ENCODE data around the gene ACSM5.
"Not testable (repeated sequence)": the region's sequence is repeated elsewhere in the genome, so short reads cannot be mapped to it uniquely, and the experiment has no call there.

Gene ACSM5

DNA sequence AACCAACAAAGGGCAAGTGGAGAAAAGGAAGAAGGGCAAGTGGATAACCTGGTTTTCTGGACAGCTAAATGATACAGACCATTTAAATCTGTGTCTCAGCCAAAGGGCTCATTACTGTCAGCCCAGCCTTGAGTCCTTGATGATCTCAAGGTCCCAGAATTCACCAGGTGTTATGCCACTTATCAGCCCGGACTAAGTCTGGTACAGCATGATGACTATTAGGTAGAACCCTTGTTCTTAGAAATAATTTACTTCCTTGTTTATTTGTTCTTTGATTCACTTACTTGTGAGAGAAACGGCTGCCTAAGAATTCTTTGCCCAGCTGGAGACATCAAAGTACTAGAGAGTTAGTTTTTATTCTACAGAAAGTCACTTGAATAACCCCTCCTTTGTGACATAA is 8.3 kb upstream of the ACSM5 start:
- no peak for DNase-seq

DNA sequence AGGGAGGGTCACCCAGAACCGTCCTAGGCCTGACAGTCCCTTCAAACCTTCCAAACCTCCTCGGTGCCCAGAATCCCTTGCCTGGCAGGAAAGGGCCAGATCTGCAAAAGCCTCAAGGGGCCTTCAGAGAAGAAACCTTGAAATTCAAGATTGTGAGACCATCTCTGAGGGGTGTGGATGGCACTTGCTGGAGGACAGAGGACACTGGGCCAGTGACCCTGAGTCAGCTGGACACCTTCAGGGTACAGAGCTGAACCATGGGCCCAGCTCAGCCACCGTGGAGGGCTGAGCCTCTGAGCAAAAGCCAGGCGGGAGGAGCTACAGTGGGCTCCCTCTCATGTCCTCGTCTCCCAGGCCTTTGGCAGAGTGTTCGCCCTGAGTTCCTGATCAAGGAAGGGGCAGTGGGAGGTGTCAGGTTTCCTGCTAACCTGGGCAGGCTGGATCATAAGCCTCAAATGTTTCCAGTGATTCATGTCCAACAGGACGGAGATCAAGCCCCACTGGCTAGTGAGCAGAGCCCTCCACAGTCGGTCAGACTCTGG is 7.8 kb upstream of the ACSM5 start:
- no peak for DNase-seq

DNA sequence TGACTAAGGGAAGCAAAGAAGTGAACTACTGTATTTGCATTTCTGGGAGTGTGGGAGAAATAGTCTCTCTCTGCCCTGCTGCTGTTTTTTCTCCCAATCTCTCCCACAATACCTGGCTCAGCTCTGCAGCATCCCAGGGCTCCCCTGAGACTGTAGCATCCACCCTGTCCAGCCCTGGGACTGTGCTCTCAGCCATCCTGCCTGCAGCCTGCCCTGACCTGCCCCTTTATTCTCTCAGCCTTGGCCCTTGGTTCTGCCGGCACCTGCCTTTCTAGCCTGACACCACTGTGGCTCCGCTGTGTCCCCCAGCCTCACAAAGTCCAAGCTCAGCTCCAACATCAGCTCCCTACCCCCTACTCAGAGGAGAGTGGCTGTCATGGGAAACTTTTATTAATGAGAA is 6.7 kb upstream of the ACSM5 start:
- no peak for DNase-seq

DNA sequence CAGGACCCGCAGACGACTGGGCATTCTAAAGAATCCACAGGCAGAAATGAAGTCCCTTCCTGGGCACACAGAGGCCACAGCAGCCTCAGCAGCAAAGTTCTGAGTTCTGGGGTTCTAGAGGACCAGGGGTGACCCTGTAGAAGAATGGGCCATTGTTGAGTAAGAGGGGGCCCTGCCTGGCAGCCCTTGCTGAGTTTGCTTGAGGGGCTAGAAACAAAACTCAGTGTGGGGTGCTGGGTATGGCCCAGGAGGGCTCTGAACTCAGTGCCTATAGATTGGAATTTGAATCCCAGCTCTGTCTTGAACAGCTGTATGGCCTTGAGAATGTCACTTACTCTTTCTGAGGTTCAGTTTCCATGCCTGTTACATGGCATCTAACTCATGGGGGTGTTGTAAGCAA is 4.7 kb upstream of the ACSM5 start, which contains the start of gene PDILT:
PDILT (minus strand) TSS at position 101 of the 400 bp plus-strand sequence. CDS start 5,437 bp downstream, outside the sequence.
- DNase-seq: no peak

DNA sequence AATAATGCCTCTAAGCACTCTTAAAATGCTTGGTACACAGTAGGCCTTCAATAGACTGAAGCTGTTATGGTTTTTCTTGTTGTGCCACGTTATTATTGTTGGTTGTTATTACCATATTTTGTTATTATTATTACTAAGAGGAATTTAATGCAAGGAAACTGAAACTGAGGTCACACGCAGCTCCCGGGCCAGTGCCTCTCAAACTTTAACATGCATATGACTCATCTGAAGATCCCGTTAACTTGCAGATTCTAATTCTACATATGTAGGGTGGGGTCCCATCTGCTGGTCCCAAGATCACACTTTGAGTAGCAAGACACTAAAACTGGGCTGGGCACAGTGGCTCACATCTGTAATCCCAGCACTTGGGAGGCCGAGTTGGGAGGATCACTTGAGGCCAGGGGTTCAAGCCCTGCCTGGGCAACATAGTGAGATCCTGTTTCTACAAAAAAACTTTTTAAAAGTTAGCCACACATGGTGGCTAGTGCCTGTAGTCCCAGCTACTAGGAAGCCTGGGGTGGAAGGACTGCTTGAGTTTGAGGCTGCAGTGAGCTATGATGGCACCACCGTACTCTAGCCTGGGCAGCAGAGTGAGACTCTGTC is 888 bp downstream of the ACSM5 start:
- no peak for DNase-seq

DNA sequence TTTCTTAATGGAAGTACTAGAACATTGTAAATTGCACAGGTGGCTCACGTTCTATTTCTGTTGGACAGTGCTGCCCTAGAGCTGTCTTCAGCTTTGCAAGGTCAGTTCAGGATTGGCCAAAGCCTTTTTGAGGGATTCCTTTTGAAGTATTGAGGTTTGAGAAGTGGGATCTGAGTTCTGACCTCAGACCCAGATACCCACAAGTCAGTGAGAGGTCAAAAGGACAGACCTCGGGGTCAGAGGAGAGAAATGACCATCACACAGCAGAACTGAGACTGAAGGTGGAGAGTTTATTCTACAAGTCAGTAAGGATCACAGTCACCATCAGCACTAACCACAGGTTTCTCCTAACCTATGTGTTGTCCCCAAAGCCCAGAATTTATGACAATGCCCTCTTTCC is 1.7 kb downstream of the ACSM5 start:
- no peak for DNase-seq

DNA sequence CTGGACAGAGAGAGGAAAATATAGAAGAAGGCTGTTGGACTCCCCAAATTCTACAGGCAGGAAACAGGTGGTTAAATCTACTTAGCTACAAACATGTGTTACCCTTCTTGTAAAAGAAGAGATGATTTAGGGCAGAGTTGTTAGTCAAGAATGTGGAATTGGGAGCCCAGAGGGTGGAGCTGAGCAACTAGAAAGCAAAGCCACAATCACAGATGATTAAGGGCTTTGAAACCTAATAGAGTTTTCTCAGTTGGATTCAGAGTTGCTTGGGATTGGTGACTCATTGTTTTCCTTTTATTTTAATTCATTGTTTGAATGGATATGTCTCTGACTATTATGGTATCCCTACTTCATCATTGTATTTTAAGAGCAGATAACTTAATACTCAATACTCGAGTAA is 6.2 kb downstream of the ACSM5 start:
- no peak for DNase-seq

DNA sequence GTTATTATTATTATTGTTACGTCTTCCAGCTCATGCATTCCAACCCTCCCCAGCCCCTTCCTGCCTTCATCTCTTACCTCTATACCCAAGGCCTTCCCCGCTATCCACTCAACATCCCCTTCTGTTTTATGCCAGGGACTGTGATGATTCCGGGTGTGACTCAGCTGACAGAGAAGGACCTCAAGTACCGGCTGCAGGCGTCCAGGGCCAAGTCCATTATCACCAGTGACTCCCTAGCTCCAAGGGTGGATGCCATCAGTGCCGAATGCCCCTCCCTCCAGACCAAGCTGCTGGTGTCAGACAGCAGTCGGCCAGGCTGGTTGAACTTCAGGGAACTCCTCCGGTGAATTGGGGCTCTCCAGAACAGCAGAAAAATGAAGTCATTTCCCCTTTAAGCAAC is 9.8 kb downstream of the ACSM5 start:
- not testable (repeated sequence) for DNase-seq

DNA sequence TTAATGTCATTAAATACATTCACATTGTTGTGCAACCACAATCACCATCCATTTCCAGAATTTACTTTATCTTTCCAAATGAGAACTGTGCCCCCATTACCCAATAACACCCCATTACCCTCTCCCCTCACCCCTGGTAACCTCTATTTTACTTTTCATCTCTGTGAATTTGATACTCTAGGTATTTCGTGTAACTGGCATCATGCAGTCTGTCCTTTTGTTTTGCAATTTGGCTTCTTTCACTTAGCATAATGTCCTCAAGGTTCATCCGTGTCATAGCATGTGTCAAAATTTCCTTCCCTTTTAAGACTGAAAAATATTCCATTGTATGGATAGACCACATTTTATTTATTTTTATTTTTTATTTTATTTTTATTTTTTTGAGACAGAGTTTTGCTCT is 12.4 kb downstream of the ACSM5 start:
- not testable (repeated sequence) for DNase-seq

DNA sequence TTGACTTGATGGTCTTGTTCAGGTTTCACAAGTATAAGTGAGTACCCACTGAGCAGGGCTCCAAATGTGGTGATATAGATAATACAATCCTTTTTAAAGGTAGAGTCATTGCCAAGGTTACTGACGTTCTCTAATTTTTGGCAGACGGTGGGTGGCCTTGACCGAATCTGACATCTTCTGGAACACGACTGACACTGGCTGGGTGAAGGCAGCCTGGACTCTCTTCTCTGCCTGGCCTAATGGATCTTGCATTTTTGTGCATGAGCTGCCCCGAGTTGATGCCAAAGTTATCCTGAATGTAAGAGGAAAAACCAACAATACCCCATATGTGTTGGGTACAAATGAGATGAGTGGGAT is 14.4 kb downstream of the ACSM5 start:
- DNase-seq: not testable (repeated sequence)

DNA sequence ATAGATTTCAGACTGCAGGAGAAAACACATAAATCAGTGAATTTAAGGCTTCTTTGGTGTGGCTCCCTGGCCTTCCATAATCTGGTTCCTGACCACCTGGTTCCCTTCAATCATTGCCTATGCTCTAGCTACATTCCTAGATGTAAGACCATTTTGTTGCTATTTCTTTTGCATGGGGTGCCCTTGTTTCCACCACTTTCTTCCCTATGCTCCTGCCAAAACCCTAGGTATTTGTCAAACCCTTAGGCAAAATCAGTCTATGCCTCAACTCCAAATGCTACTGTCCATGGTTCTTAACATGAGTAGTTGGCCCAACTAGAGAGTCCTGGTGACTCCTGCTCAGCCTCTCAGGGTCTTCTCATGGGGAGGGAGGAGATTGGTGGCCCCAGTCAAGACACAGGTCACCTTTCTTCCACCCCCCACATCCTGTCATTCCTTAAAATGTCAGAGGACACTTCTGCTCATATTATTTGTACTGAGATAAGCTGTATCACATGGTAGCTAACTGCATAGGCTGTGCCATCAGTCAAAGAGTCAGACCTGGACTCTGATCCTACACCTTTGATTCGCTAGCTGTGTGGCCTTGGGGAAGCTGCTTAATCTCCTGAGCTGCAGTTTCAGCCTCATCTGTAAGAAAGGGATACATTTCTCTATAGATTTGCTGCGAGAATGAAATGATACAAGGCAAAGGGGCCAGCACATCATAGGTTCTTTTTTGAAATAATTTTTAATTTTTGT is 15.0 kb downstream of the ACSM5 start:
- DNase-seq: no peak

DNA sequence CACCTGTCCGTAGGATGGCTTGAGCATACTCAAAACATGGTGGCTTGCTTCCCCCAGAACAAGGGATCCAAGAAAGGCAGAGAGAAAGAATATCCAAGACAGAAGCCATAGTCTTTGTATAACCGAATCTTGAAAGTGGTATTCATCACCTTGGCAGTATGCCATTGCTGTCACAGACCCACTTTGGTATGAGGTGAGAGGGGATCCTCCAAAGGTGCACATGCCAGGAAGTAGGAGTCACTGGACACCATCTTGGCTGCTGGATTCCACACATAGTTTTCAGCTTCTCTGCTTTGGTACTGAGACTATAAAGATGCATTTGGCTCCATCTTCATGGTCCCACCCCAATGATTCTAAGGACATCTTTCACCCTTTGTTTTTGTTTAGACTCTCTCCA is 18.1 kb downstream of the ACSM5 start:
- DNase-seq: not testable (repeated sequence)

DNA sequence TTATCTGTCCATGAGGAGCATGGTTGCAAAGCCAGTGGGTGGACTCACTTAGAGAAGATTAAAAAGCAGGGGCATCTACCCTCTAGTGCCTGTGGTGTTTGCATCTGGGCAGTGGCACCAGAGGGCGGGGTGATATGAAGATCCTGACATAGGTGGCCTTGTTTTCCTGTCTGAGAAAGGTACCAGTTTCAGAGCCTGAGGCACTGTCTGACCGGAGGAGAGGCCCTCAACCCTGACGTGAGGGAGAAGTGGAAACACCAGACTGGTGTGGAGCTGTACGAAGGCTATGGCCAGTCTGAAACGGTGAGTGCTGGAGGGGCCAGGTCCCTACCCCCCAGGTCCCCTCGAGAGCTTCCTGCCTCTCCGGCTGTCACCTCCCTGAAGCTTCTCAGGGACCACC is 20.2 kb downstream of the ACSM5 start:
- DNase-seq: not testable (repeated sequence)

DNA sequence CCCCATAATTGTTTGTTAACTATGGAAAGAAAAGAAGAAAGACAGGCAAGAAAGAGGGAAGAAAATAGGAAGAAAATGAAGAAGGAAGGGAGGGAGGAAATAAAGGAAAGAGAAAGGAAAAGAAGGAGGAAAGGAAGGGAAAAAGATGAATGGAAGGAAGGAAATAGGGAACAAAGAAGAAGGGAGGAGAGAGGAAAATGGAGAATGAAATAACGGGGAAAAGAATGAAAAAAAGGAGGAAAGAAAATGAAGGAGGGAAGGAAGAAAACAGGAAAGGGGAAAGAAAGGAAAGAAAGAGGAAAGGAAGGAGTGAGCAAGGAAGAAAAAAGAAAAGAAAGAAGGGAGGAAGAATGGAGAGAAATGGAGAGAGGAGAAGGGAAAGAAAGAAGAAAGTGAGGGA is 21.1 kb downstream of the ACSM5 start:
- not testable (repeated sequence) for DNase-seq

DNA sequence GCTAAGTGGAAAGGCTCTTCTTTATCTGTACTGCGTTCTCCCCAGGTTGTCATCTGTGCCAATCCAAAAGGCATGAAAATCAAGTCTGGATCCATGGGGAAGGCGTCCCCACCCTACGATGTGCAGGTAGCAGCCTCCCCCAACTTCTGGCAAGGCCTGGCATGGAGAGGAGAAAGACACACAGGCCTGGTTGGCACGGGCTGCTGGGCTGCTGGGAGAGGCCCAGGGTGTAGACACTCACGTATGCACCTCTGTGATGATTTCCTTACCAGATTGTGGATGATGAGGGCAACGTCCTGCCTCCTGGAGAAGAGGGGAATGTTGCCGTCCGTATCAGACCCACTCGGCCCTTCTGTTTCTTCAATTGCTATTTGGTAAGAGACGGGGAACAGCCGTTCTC is 21.6 kb downstream of the ACSM5 start:
- no peak for DNase-seq

DNA sequence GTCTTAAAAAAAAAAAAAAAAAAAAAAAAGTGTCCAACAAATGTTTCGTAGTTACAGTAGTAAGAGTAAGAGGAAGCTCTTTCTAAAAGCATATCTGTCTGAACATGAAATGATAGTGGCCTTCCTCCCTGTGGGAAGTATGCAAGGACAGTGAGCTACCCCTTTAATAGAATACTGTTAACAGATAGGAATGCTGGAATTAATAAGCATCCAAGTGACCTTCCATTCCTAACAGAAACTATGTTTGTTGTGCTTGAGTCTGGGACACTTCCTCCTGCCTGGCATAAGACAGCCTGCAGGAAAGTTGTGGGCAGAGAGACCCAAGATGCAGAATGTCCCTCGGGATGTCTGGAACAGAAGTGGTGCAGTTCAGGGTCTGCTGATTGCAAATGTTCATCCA is 29.6 kb downstream of the ACSM5 start:
- not testable (repeated sequence) for DNase-seq

DNA sequence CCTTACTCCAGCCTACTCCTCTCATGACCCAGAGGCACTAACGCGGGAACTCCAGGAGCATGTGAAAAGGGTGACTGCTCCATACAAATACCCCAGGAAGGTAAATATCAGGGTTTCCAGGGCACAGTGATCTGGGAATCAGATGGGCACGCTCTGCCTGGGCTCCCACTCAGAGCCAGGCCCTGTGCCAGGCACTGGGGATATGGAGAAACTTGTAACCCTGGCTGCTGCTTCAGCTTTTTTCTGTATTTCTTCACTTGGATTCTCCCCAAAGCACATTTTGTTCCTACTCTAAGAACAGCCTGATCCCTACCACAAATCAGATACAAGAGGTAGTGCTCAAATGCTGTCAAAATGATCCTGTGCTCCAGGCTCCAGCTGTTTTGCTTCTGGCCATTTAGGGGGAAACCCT is 30.5 kb downstream of the ACSM5 start:
- not testable (repeated sequence) for DNase-seq

DNA sequence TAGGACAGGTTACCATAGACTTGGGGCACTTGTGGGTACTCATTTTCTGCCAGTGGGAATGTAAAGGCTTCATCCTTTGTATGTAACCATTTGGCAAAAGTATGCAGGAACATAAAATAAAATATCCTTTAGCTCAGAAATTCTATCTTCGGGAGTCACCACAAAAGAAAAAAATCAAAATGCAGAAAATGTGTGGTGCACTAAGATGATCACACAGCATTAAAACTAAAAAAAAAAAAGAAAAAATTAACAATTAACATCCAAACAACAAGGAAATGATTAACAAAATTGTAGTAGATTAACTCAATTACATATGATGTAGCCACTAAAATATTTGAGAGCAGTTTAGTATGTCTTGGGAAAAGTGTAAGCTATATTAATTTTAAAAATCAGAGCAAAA is 31.4 kb downstream of the ACSM5 start:
- DNase-seq: not testable (repeated sequence)

DNA sequence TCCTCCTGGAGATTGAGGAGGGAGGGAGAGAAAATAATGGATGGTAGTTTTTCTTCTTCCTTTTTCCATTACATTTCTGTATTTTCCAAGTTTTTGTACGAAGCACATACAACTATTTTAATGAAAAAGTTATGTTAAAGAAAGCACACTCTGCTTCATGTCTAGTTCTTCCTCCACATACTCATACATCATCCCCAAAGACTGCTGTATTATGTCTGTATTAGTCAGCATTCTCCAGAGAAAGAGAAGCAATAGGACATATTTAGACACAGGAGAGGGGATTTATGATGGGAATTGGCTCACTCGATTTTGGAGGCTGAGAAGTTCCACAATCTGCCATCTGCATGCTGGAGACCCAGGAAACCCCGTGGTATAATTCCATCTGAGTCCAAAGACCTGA is 31.9 kb downstream of the ACSM5 start:
- DNase-seq: no peak

DNA sequence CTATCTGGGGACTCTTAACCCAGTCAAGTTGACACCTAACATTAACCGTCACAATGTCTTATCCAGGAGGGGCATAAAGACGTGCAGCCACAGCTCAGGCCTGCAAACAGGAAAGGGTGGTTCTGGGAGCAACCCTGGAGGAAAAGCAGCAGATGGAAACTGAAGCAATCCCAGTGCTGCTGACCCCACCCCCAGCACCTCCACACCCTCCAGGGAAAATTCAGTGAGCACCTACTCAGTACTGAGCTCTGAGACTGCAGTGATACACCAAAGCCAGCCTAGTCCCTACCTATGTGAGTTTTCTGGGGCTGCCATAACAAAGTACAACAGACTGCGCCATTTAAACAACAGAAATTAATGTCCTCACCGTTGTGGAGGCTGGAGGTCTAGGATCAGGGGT is 32.5 kb downstream of the ACSM5 start:
- DNase-seq: not testable (repeated sequence)

DNA sequence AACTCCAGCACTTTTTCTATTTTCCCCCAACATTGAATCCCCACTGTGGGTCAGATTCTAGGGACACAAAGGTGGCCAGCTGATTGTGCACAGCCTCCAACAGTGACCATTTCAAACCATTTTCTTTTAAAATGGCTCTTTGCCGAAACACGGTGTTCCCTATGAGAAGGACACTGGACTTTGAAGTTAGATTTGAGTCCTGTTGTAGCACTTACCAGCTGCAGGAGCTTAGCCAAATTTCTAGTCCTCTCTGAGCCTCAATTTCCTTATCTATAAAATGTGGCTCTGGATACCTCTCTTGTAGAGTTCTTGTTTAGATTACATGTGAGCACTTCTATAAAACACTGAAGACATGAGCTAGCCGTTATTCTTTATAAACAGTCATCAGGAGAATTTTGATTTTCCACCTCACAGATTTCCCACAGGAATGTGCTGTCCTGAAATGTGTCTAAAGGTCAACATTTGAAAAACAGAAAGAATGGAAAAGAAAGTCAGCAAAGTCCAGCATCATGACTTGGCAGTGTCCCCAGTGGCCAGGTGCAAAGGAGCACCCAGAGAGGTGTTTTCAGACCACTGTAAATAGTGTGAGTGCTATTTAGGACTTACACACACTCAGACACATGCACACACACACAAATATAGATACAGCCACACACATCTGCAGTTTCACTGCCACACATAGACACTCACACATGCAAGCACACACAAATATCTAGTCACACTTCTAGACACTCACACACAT is 37.5 kb downstream of the ACSM5 start:
- DNase-seq: not testable (repeated sequence)

DNA sequence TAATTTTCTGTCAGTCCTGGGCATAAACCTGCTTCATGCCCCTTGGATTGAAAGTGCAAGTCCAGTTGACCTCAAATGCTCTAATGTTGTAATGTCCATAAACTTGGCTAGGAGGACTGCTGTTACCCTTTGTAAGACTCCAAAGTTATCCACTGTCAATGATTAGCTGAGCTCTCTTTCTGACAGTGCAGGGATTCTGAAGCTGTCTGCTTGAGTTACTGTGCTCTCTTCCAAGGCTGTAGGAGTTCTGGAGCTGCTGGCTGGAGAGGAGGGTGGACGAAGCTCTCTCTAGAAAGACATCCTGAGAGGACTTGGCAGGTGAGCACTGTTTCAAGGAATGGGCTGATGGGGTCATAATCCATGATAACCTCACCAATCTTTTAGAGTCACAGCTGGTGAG is 42.0 kb downstream of the ACSM5 start, which contains the start of gene ACSM2A:
ACSM2A (plus strand) TSS at position 158 of the 400 bp plus-strand sequence. CDS start 8,594 bp downstream, outside the sequence.
- not testable (repeated sequence) for DNase-seq

DNA sequence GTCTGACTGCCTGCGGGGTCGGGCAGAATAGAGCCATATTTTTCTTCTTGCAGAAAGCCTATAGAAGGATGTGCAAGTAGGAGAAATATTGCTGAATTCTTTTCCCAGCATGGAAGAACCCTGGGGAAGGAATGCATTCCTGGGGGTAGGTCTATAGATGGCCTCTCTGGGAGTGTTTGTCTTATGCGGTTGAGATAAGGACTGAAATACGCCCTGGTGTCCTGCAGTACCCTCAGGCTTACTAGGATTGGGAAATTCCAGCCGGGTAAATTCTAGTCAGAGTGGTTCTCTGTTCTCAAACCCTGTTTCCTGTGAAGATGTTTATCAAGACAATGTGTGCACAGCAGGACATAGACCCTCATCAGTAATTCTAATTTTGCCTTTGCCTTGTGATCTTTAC is 44.3 kb downstream of the ACSM5 start:
- not testable (repeated sequence) for DNase-seq

DNA sequence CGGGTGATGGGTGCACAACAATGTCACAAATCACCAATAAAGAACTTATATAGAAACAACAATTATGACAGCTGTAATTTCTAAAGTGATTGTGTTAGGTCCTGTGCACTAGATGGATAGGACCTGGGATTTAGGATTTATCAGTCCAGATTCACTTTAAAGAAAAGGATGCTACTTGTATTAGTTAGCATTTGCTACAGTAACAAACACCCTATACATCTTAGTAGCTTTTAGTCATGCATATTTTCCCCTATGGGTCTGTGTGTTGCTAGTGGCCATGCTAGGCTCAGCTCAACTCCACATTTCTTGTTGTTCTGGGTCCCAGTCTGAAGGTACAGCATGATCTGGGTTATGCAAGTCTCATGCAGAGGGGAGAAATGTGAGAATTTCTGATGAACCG is 49.9 kb downstream of the ACSM5 start:
- DNase-seq: not testable (repeated sequence)
